HG03442 (cell line): ENCODE measurements around the gene FBXW7.

ENCODE experiments used
- ATAC-seq: cut with Tn5 transposase; IDR thresholded peaks from one replicate; pipeline ENCODE4 v1.9.1; 2021; ENCODE audit warnings: mild to moderate bottlenecking, moderate library complexity; ENCODE audit not compliant: unreplicated experiment

FBXW7 gene

DNA sequence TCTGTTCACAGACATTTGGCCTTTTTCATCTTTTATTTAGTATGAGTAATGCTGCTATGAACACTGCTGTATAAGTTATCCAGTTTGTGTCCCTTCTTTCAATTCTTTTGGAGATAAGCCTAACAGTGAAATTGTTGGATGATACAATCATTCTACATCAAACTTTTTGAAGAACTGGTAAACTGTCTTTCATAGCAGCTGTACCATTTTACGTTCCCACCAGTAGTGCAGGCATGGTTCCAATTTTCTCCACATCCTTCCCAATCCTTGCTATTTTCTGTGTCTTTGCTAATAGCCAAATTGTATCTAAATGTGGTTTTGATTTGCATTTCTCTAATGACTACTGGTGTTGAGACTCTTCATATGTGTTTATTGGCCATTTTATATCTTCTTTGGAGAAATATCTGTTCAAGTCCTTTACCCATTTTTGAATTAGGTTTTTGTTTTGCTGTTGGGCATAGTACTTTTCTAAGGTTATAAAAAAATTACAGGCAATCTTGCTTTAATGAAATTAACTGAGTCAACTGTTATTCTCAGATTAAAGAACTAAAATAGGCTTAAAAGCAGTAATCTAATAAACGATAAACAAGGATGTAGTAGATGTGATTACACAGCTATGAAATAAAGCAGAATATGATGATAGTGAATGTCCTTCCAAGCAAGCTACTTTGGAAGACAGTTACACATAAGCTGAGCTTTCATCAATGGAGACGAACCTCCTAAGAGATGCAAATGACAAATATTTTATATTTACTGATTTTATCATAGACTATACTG, 57.2 kb downstream of the FBXW7 start:
- no peak for ATAC-seq

DNA sequence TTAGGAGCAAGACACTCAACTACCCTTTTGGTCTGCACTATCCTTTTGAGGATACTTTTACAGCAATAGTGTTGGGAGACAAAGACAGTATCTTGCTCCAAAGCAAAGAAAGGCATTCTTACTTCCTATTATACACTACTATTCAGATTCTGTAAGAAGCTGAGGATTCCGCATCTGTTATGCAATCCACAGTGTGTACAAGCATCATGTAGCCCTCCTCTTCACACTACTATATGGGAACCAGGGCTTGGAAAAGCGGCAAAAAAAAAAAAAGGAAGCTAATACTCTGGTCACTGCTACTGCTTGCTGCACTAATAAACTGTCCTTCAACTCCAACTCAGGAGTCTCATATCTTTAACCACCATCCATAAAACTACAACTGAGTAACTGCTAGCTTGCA, 59.1 kb downstream of the FBXW7 start:
- no peak for ATAC-seq

DNA sequence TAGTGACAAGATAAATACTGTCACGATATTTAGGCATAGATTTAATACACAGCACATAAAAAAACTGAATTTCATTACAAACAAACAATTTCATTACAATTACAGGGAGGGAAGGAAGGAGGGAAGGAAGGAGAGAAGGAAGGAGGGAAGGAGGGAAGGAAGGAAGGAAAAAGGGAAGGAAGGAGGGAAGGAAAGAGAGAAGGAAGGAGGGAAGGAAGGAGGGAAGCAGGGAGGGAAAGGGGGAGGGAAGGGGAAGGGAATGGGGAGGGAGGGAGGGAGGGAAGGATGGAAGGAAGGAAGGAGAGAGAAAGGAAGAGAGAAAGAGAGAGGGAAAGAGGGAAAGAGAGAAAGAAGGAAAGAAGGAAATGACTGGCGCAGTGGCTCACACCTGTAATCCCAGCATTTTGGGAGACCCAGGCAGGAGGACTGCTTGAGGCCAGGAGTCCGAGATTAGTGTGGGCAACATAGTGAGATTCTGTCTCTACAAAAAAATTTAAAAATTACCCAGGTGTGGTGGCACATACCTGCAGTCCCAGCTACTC, 64.6 kb downstream of the FBXW7 start:
- no peak for ATAC-seq

DNA sequence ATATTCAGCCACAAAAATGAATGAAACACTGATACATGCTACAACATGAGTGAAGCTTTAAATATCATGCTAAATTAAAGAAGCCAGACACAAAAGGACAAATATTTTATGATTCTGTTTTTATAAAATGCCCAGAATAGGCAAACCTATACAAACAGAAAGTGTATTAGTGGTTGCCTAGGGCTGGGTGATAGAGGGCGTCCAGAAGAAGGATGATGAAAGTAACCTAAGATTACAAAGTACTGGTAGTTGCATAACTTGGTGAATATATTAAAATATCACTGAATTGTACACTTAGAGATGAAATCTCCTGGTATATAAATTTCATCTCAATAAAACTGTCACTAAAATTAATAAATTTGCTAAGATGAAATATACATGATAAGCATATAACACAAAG, 67.5 kb downstream of the FBXW7 start:
- no peak for ATAC-seq

DNA sequence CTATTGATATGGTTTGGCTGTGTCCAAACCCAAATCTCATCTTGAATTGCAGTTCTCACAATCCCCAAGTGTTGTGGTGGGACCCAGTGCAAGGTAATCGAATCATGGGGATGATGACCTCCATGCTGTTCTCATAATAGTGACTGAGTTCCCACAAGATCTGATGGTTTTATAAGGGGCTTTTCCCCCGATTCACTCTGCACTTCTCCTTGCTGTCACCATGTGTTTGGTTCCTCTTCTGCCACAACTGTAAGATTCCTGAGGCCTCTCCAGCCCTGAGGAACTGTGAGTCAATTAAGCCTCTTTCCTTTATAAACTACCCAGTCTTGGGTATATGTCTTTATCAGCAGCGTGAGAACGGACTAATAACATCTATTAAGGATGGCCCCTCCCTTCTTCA, 68.8 kb downstream of the FBXW7 start:
- no peak for ATAC-seq

DNA sequence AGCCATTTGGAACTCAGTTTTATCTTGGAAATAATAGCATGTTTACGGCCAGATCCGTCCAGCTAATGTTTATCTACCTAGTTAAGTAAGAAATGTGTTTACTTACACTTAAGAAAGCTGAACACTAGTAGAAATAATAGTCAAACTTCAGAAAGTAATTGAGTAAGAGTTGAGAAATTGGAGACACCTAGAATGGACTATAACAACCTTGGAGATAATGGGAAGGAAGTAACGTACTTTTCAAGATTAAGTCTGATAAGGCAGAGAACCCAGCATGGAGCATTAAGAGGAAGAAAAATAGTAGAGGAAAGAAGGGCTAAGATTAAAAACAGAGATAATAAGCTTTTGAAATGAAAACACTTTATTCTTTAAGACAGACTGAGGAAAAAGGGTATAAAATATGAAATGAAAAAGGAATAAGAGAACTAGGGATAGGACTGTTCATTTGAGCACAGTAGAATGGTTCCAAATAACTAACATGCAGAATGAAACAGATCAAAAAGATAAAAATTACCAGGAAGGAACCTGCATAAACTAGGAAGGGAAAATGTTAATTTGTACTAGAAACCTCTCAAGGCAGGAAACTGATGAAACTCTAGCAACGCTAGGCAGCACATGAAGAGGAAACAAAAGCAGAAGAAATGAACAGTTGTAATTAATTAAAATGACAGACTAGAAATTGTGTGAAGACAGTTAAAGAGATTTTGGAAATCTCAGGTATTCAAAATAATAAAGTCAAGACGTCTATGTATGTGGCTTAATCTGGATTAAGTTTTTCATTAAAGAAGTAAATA, 71.7 kb downstream of the FBXW7 start:
- ATAC-seq, result no peak

DNA sequence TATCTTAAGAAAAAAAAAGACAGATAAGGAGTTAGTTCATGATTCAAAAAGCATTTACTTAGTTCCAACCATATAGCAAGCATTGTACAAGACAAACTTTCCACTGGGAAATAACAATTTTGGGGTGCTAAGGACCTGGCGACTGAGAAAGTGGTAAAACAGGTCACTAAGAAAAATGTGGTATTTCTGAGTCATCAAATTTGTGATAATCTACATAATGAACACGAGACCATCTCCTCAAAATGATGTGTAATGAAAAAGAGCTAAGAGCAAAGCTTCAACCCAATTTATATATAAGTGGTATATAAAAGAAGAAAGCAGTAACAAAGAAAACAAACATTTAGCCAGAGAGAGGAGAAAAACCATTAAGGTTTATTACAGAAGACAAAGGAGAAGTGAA, 72.3 kb downstream of the FBXW7 start:
- no peak for ATAC-seq

DNA sequence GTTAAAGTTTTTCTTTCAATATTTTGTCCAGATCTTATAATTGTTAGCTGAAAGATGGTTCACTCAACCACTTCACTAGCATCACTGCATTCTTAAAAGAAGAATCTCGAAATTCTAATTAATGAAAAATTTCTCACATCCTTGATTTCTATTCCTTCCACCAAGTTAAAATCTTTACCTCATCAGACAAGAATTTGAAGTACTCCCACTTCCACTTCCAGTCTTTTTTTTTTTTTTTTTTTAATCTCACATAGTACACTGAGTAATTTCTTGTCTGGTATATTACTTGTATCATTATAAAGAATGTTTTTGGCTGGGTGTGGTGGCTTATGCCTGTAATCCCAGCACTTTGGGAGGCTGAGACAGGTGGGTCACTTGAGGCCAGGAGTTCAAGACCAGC, 73.2 kb downstream of the FBXW7 start:
- no peak for ATAC-seq

DNA sequence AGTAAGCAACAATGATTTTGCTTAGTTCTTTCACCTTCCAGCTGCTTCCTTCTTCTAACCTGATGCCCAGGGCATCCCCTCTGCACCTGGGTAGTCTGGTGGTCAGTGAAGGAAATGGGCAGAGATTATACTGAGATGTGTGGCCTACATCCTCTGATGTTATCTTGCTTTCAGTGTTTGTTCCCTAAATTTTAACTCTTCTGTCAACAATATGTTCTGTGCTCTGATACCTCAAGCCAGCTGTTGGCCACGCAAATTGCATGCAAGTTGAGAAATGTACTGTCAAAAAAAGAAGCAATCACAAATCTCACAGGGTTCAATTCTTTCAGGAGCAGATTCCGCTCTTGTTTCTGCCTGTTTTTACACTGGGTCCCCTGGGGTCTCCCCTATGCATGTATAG, 73.8 kb downstream of the FBXW7 start:
- ATAC-seq, result peak; percentile 65

DNA sequence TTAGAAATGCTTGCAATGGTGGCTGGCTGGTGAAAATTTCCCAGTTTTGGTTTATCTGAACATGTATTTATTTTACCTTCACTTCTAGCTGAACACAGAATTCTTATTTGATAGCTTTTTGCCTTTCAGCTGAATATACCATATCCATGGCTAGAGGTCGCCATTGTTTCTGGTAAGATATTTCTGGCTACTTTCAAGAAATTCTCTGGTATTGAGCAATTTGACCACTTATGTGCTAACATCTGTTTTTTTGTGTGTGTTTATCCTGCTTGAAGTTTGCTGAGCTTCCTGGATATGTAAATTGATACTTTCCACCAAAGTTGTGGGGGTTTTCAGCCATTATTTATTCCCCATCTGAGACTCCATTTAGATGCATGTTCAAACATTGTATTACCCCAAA, 75.4 kb downstream of the FBXW7 start:
- ATAC-seq, result no peak

DNA sequence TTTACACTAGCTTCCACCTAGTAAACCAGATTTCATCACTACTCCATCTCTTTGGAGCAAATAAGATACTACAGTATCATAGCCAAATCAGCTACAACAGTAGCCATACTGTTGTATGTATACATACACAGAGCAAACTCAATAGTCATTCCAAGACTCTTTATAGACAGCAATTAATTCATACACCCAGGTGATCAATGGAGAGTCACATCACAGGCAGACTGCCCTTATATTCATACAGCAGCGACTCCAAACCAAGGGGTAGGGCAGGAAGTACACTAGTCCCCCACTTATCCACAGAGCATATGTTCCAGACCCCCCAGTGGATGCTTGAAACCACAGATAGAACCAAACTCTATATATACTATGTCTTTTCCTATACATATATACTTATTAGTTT, 76.6 kb downstream of the FBXW7 start:
- ATAC-seq, result no peak

DNA sequence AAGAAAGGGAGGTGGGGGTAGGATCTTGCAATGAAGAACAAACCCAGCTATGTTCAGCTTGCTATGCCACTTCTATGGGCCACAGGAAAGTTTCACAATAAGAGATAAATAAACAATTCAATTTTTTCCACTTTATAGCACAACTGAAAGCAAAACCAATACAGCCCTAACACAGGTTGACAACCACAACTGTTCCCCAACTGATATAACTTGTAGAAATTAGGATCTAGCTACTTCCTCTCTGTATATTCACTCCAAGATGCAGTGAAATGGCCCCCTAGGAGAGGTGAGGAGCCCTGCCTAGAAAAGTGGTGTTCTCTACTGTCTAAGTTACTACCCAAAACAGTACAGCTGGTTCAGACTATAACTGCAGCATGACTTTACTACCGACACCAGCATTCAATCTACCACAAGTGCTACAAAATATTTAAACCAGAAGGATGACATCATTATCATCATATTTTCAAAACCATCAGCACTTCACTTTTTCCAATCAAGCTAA, 77.0 kb downstream of the FBXW7 start:
- ATAC-seq, result peak; percentile 42

DNA sequence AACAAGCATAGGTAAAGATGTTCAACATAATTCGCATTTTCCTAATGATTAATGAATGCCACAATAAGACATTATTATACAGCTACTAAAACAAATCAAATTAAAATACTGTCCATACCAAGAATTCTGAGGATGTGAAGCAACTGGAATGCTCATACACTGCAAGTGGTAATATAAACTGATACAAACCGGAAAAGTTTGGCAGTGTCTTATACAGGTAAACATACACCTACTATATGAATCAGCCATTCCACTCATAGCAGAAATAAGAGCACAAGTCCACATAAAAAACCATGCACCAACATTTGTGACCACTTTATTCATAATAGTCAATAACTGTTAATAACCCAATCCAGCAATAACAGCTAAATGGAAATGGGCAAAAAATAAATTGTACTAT, 79.3 kb downstream of the FBXW7 start:
- no peak for ATAC-seq

DNA sequence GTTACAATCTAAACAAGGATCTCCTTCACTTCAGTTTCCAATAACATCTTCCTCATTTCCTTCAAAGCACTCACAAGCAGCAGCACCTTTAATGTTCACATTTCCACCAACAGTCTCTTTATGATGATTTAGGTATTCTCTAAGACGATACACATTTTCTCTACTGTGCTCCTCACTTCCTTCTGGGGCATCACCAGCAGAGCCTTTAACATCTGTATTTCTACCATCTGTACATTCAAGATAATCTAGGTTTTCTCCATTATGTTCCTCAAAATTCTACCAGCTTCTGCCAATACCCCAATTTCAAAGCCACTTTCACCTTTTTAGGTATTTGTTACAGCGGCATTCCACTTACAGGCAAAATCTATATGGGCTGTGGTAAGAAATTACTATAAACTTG, 80.6 kb downstream of the FBXW7 start:
- no peak for ATAC-seq

DNA sequence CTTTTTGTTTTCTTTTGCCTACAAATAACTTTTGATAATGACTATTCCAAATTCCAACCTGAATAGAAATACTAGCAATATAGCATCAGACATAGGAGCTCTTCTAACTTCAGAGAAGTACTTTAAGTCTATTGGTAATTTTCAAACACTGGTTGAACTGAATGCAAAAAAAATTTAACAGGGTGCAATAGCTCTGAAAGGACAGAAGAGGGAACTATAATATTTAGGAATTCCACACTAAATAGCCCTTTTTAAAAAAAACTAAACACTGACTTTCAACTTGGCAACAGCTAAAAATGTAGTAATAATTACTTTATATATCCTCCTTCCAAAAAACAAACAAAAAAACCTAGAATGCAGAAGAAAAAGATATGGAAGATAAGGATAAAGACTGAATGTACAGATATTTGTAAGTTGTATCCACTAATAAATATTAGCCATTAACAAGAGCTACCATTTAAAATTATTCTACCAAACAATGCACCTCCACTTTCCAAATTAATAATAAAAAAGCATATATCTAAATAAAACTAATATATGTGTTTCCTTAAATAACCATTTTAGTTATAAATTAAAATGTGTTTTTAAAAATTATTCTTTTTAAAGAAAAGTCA, 81.4 kb downstream of the FBXW7 start:
- ATAC-seq, result no peak

DNA sequence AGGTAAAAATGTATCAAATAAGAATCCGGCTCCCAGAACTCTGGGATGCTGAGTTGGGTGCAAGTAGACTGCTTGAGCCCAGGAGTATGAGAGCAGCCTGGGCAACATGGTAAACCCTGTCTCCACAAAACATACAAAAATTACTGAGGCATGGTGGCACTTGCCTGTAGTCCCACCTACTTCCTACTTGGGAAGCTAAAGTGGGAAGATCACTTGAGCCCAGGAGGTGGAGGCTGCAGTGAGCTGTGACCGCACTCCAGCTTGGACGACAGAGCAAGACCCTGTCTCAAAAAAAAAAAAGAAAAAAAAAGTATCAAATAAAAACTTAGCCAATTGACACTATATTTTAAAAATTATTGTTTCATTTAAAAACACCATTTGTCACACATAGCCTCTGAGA, 84.4 kb downstream of the FBXW7 start:
- no peak for ATAC-seq

DNA sequence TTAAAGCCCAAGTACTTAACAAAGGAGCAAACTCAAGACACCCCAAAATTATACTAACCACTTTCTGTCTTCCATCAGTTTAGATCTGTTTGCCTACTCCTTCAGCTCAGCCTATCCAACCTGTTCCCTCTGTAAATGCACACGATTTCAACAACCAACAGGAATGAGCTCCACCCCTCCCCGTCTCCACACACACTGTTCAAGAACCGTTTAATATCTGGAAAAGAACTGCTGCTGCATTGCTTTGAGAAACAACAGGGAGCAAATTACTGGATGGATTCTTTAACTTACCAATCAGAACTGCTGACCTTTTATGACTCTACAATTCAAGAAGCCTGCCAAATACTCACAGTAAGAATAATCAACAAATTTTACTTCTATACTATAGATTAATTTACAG, 87.0 kb downstream of the FBXW7 start:
- no peak for ATAC-seq

DNA sequence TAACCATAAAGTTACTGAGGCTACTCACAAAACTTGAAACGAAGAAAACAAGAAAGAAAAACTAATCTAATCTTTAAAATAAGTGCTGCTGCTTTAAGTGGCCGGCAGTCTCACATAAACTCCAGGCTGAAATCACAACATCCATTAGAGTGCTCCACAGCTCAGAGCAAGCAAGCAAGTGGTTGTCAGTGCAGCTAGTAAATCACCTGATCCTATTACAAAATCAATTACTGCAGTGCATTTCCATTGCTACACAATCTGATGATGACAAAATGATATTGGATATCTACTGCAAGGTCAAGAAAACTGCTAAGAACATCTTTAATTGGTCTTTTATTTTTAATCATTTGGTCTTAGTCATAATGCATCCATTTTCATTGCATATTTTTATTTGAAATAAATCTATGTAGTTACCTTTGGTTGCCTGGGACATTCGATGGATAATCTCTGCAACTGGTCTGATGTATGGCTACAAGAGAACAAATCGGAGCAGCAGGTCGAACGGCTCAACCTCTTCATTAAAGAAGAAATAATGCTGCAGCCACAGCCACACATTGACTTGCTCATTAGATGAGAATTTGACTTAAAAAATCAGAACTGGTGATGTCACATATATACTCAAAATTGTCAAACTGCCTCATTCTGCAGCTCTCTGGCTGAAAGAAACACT, 87.7 kb downstream of the FBXW7 start:
- ATAC-seq, result no peak

DNA sequence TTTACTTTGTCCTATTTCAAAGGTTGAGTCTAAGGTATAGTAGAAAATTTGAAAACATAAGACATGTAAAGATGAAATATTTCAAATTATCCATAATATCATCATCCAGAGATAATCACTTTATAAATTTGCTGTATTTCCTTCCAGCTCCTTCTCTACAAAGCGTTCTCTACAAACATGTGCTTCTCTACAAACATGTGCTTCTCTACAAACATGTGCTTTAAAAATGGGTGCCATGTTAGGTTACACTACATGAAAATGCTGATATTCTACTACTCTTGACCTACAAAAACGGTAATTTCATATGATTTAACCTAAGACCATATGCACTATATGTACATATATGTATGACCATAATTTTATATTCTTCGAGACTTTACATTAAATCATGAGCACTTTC, 92.0 kb downstream of the FBXW7 start:
- no peak for ATAC-seq

DNA sequence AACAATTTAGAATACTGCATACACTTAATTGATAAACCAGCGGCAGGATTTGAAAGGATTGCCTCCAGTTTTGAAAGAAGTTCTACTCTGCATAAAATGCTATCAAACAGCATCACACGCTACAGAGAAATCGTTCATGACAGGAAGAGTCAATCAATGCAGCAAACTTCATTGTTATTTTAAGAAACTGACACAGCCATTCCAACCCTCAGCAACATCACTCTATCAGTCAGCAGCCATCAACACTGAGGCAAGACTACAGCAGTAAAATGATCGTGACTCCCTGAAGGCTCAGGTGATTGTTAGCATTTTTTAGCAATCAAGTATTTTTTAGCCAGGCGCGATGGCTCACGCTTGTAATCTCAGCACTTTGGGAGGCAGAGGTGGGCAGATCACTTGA, 98.3 kb downstream of the FBXW7 start:
- ATAC-seq, result no peak

DNA sequence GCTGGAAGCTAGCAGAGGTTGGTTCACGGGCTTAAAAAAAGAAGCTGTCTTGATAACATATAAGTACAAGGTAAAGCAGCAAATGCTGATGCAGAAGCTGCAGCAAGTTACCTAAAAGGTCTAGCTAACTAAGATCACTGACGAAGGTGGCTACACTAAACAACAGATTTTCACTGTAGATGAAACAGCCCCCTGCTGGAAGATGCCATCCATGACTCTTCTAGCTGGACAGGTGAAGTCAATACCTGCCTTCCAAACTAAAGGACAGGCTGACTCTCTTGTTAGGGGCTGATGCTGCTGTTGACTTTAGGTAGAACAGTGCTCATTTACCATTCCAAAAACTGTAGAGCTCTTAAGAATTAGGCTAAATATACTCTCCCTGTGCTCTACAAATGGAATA, 99.5 kb downstream of the FBXW7 start:
- no peak for ATAC-seq
